GM12874 (cell line): ENCODE results near the gene LEMD3.

Experiments
- TF ChIP-seq, protein P1 (sequence below): IDR thresholded peaks from 2 replicates; pipeline ENCODE4 v1.5.1; 2011; ENCODE audit warnings: low read depth, mild to moderate bottlenecking, control low read depth, low read length, moderate library complexity; ENCODE audit not compliant: insufficient read depth

Gene LEMD3

DNA sequence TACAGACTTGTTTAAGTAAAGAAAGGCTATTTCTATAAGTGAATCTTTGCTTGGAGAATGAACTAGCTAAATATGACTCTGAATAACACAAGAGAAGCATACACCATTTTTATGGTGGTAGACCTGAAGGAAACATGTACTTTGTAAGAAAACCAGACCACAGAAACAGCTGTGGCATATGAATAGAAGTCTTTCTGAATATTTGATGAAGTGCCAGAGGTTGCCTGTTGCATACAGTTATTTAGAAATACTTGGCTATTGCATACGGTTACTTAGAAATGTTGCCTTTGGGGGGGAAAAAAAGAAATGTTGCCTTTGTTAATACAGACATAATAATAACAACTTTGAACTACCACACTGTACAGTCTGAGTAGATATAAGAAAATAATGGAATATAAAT, 16.8 kb upstream of the LEMD3 start:
- TF ChIP-seq, protein P1, sequence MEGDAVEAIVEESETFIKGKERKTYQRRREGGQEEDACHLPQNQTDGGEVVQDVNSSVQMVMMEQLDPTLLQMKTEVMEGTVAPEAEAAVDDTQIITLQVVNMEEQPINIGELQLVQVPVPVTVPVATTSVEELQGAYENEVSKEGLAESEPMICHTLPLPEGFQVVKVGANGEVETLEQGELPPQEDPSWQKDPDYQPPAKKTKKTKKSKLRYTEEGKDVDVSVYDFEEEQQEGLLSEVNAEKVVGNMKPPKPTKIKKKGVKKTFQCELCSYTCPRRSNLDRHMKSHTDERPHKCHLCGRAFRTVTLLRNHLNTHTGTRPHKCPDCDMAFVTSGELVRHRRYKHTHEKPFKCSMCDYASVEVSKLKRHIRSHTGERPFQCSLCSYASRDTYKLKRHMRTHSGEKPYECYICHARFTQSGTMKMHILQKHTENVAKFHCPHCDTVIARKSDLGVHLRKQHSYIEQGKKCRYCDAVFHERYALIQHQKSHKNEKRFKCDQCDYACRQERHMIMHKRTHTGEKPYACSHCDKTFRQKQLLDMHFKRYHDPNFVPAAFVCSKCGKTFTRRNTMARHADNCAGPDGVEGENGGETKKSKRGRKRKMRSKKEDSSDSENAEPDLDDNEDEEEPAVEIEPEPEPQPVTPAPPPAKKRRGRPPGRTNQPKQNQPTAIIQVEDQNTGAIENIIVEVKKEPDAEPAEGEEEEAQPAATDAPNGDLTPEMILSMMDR: no peak

DNA sequence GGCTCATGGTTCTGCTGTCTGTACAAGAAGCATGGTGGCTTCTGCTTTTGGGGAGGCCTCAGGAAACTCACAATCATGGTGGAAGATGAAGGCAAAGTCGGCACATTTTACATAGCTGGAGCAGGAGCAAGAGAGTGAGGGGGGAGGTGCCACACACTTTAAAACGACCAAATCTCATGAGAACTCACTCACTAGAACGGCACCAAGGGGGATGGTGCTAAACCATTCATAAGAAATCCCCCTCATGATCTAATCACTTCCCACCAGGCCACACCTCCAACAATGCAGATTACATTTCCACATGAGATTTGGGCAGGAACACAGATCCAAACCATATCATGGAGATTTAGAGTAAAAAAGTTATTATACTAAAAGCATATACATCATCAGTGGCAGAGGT, 13.6 kb upstream of the LEMD3 start:
- TF ChIP-seq, protein P1: no peak

DNA sequence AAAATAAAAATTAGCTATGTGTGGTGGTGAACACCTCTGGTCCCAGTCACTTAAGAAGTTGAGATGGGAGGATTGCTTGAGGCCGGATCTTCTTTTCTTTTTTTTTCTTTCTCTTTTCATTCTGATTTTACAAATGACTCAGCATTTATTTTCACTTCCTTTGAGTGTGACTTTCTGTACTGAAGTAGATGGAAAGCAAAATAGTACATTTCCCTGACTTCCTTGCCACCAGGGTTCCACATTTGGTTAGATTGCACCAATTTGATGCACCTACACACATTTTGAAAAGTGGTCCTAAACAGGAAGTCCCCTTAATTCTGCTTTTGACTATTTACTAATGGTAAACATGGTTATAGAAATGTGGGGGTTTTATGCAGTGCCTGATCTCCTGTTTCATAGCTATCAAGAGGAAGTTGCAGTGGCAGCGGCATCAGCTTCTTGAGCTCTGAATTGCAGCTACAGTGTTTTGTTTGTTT, 13.0 kb upstream of the LEMD3 start:
- TF ChIP-seq, protein P1: no peak

DNA sequence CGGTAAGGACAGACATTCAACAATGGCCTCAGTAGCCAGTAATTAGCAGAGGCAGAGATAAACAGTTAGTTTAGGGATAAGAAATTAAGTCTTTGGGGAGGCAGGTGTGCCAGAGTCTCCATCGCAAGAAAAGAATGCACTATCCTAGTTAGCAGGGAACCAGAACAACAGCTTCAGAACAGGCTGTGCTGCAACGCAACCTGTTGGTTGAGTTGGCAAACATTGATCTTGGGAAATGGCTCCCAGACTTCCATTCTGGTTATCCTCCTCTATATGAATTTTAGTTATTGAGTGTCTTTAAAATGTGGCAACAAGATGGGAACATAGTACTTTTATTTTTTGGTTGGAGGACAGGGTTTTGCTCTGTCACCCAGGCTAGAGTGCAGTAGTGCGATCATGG, 12.3 kb upstream of the LEMD3 start:
- TF ChIP-seq, protein P1: no peak

DNA sequence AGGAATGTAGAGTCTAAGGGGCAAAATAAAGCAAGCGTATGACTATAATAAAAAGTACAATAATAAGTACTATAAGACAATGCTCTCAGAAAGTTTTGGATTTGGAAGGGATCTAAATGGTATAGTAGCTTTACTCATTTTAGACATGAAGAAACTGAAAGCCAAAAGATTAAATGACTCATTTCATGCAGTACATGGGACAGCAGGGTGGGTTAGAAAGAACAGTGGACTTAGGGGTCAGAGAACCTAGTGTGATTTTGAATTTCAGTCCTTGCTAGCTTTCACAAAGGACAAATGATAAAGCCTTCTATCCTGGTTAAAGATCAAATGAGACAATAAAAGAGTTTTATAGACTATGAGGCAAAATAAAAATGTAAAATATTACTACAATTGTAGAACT, 6.8 kb upstream of the LEMD3 start:
- TF ChIP-seq, protein P1: no peak

DNA sequence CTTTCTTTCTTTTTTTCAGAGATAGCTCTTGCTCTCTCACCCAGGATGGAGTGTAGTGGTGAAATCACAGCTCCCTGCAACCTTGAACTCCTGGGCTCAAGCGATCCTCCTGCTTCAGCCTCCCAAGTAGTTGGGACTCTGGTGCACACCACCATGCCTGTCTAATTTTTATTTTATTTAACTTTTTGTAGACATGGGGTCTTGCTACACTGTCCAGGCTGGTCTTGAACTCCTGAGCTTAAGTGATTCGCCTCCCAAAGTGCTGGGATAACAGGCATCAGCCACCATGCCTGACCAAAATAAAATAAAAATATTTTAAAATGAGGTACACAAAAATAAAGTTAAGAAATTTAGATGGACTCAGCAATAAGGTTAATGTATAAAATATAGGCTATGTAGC, 5.1 kb upstream of the LEMD3 start:
- TF ChIP-seq, protein P1: no peak

DNA sequence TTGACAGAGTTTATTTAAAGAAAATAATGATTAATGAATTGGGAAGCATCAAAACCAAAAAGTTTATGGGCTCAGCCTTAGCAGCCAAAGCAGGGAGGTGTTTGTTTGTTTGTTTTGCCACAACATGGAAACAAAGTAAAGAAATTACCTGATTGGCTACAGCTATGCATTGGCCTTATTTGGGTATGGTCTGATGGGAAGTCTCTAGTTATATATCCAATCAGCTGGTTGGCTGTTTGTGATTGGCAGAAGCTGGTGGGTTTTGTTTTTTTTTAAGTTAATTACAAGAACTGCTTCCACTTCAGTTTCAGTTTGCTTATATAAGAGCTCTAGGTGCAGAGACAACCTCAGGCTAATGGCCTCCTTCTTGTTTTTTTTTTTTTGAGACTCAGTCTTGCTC, 4.6 kb upstream of the LEMD3 start:
- TF ChIP-seq, protein P1: no peak
